ENCODE data around the gene PRR35.

PRR35 gene

DNA sequence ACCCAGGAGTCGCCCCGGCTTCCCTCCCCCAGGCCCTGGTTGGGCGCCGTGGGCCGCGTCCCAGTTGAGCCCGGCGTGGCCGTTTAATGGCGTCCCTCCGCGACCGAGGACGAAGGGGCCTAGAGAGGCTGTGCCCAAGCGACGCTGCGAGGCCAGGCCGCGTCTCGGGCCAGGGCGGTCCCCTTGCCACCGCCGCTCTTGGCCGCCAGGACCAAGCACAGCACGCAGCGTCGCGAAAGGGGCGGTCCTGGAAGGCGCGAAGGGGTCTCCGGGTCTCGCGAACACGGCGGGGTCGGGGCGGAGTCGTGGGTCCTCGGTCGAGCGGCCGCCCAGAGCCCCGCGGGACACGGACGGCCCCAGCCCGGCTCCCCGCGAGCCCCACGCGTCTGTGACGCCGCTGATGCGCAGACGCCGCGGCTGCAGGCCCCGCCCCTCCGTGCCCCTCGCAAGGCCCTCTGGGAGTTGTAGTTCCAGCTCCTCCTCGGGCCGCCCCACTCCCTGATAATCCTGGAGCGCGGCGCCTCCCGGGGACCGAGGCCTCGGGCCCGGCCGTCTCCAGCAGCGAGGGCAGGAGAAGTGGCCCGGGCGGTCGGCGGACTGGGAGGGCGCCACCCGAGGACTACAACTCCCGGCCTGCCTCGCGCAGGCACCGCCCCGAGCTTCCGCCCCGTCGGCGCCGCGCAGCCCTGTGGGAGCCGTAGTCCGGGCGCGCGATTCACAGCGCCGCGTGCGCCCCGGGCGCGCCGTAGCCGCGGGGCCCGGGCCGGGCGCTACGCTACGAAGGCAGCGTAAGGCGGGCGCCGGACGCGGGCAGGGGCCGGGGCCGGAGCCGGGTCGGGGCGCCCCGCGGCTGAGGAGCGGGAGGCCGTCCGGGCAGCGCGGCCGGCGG is 32.9 kb upstream of the PRR35 start, which contains the start of gene CAPN15:
TSS of gene CAPN15 (plus strand) at position 698 of the 889 bp plus-strand sequence. CDS start 19,127 bp downstream, outside the sequence.
- DNase-seq (ENCODE audit: low read depth, low spot score) = peak; percentile 59

DNA sequence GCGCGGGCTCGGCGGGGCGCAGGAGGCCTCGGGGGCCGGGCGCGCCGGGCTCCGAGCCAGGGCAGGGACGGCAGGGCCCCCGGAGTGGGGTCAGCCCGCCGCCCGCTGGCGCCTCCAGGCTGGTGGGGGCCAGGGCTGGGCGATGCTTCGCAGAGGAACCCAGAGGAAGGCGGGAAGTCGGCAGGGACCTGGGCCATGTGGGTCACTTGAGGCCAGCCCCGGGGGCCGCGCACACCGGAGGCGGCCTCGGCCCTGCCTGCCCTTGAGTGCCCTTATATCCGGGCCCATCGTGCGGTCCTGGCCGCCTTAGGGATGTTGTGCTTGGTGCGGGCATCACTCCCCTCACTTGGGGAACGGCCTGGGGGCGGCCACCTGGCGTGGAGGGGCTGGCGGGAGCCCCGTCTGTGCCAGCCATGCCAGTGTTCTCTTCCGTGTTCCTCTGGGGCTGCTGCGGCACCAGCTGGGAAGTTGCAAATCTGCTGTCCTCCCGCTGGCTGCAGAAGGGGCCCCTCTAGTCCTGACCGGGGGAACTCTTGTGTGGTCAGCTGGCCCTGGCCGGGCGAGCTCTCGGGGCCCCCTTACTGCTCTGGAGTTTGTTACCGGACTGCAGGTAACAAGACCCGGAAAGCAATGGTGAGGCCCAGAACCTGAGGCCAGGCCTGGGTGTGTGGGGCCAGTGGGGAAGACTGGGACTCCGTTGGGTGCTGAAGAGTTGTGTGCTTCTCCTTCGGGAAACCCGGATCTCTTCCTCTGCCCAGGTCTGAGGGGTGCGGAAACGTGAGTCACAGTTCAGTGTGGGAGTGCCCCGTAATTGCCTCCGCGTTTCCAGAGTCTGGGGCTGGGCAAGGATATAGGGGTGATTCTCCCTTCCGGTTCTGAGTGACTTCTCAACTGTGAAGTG is 31.8 kb upstream of the PRR35 start:
- no peak for DNase-seq (ENCODE audit: low read depth, low spot score)

DNA sequence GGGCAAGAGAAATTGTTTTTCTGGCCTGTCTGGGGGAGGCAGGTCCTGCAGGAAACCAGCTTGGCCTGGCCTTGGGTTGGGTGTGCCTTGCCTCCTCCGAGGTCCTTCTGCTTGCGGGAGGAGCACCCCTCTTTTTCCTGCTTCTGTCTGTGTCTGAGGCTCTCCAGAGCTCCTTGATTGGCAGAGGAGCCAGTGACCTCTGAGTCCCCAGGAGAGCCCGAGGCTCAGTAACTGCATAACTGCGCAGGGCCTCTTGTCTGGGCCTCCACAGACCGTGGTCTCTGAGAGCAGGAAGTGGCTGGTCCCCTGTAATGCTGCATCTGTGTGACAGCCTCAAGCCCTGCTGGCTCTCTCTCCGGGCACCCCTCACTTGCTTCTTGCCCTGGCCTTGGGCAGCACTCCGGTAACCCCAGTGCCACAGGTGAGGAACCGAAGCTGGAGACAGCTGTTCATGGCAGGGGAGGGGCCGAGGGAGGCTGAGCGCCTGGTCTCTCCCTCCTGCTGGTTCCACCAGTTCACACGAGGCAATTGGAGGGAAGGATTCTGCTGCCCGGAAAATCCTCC is 31.1 kb upstream of the PRR35 start:
- DNase-seq (ENCODE audit: low read depth, low spot score) = no peak

DNA sequence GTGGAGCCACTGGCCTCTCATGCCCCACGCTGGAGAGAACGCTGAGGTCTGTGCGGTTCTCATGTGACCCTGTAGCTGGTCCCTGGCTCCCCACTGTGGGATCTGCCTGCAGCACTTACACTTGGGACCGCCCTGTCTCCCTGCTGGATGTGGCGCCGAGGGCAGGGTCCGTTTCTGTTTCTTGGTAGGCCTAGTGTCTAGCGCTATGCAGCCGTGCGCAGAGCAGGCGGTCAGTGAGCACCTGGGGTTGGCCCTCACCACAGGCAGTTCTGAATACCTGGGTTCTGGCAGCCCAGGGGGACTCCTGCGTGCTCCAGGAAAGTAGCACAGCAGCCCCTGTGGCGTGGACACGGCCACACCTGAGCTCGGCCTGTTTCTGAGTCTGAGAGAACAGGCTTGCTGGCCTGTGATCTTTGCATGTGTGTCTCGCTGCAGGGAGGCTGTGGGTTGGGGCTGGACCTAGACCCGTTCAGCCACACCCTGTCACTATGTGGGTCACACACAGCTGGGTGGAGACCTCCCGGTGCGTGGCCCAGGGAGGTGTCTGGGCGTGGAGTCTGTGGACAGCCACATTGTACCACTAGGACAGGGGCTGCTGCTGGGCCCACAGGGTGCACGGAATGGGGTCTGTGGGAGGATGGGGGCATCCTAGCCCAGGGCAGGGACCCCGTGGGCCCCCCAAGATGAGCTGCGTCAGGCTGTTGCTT is 29.9 kb upstream of the PRR35 start:
- no peak for DNase-seq (ENCODE audit: low read depth, low spot score)

DNA sequence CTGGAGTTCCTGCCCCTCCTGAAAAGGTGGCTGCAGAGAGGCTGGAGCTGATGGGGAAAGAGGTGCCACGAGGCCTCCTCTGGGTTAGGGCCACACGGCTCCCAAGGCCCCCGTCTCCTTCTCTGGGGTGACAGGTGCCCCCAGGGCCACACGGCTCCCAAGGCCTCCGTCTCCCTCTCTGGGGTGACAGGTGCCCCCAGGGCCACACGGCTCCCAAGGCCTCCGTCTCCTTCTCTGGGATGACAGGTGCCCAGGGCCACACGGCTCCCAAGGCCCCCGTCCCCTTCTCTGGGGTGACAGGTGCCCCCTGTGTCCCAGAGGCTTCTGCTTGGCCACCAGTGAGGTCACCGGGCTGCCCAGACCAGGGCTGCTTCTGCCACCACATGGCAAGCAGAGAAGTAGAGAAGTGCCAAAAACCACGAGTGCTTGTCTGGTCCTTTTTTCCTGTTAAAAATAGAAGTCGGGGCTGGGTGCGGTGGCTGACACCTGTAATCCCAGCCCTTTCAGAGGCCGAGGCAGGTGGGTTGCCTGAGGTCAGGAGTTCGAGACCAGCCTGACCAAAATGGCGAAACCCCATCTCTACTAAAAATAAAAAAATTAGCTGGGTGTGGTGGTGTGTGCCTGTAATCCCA is 28.6 kb upstream of the PRR35 start:
- DNase-seq (ENCODE audit: low read depth, low spot score) = no peak

DNA sequence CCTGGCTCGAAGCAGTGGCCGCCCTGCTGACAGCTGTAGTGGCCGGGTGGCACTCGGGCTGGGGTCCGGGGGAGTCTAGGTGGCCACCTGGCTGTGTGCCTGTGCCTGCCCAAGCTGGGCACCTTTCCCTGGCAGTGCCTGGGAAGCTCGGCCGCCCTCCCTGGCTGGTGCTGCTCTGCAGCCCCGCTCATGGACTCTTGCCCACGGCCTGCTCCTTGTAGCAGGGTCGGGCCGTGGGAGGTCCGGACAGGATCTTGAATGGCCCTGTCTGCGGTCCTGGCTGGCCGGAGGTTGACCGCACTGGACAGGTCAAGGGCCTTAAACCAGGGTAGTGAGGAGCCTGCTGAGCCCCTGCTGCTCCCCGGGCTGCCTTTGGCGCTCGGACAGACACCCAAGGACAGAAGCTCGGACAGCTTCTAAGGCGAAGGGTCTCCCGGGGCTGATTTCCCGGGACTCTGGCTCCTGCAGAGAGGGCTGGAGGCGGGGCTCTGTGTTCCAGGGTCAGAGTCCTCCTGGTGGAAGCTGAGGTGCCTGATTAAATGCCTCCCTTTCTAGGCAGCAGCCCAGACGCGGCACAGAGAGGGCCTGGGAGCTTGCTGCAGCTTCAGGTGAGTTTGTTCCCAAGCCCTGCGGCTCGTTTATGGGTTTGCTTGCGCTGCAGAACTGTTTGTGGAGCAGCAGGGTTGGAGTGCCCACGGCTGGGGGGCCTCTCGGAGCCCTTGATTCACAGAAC is 26.6 kb upstream of the PRR35 start:
- DNase-seq (ENCODE audit: low read depth, low spot score) = no peak

DNA sequence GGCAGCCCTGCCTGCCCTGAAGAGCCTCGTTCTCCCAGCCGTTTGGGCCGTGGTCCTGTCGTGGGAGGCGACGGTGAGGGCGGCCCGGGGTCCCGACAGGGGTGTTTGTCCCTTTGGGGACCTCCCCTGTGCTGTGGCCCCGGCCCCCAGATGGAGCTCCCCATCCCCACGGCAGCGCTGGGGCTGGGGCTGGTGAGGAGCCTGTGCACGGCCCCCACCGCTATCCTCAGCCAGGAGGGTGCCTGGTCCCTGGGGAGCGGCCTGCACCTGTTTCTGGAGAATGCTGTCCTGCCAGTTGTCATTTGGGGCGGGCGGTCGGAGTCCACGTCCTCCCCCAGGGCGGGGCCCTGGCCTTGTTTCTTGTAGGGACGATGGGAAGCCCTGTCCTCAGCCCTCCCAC is 26.1 kb upstream of the PRR35 start:
- no peak for DNase-seq (ENCODE audit: low read depth, low spot score)

DNA sequence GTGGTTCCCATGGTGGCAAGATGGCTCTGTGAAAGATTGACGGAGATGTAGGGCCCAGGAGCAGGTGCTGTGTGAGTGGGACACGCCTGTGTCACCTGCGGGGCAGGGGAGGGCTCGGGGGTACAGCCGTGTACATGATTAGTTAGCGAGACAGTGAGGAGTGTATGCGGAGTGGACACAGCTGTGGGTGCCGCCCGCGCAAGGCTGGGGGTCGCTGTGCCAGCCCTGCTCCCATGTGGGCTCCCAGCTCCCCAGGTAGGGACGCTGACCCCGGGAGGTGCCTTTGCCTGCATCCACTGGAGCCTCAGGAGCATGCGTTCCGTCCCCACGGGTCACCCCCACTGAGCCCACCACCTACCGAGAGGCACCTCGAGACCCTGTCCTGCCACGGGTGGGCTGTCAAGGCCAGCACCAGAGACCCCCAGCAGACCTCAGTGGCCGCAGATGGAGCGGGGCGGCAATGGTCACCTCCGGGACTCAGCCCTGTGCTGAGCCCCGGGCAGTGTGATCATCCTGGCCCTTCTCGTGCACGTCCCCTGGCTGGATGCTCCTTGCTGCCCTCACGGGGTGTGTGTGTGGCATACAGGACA is 25.2 kb upstream of the PRR35 start:
- DNase-seq (ENCODE audit: low read depth, low spot score) = no peak

DNA sequence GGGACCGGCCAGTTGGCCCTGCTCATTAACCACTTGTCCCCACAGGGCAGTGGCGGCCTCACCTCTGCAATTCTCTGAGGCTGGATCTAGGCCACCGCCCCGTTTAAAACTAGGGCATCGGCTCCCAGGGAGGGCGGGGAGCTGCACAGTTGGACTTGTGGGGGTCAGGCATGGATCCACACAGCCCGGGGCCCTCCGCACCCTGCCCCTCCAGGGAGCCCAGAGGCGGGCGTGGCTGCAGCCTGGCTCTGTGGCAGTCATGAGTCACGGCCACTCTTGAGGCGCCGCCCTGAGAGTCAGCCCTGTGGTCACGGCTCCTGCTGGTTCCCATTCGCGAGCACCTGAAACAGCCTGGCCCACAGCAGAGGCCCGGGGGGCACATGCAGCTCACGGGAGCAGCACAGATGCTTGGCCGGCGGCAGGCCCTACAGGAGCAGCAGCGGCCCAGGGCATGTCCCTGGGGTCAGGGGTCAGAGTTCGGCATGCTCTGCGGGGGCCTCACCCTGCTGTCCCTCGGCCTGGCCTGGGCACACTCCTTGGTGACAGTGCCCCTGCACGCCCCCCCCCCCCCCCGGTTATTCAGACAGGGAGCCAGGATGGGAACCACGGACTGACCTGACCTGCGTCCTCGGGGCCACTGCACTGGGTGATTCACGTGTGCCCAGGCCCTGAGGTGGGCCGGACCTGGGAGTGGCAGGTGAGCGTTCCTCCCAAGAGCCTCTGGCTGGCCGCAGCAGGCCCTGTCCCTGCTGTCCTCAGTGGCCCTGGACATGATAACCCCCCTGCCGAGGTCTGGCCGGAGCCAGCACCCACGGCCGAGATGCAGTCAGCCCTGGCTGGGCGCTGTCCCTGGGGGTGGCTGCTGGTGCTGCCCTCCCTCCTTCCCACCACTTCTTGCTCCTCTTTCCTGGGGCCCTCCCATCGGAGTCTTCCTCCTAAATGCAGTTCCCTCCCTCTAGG is 24.5 kb upstream of the PRR35 start:
- no peak for DNase-seq (ENCODE audit: low read depth, low spot score)

DNA sequence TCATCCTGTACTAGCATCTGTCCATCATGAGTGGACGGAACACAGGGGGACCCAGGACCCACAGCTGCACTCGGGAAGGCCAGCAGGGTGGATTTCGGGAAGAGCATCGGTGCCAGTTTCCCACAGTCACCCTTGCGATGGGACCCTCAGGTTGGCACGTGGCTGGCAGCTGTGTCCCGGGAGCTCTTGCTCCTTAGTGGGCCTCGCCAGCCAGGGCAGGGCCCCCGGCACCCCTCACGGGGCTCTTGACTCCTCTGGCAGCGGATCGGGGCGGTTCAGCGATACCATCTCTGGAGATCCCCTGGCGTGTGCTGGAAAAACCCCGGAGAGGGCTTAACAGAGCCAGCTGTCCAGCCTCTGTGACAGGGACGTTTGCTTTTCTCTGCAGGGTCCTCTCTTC is 23.4 kb upstream of the PRR35 start:
- no peak for DNase-seq (ENCODE audit: low read depth, low spot score)

DNA sequence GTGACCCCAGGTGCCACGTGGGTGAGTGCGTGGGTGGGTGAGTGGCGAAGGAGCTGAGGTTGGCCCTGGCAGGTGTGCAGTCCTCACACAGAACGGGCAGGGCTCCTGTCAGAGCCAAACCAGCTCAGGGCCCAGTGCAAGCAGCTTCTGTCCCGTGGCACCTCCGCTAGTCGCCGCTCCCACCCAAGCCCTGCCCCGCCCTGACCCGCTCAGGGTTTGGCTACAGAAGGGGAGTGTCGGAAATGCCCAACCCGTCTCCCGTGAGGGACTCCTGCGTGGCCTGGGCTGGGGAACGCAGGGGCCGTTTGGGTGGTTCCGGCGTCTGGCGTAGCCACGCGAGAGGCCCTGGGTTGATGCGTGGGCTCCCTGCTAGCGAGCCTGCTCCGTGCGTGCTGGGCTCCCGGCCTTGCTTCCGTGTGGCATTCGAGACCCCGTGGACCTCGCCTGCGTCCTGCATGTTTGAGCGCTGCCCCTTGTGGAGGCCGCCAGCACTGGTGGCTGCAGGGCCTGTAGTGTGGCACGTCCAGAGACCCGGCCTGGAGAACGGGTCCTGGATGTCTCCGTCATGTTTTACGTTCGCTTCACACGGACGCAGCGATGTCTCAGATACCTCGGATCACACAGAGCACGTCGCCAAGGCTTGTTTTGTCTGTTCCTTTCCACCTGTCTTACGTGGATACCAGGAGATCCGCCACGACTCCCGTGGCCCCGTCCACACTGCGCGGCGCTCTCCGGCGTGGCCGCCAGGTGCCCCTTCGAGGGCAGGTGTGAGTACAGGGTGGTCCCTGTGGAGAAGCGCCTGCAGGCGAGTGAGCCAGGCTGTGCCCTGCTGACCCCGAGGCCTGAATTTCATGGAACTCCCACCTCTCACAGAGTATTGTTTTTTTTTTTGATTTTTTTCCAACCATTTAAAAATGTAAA is 22.5 kb upstream of the PRR35 start:
- DNase-seq (ENCODE audit: low read depth, low spot score) = no peak

DNA sequence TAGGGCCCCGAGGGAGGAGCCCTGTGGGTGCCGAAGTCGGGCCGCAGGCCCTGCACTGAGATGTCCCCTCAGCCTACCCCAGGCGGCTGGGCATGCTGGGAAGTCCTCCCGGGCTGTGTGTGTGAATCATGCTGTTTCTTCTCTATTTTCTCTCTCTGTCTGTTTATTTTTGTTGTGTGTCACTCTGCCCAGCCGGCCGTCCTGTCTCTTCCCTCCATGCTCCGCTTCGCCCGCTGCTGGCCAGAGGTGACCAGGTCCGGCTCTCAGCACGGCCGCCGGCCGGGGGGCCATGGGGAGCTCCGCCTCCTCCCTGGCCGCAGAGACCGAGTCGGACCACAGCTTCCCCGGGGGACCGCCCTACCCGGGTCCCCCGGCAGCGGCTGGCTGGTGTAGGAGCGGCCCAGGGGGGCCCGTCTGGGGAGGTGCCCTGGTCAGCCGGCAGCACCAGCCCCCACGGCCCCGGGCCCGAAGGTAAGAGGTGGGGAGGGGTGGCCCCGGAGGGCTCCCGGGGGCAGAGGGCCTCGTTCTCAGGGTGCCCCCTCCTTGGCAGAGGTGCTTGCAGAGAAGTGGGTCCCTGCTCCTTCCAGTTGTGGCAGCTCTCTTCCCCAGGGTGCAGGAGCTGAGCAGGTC is 20.2 kb upstream of the PRR35 start:
- DNase-seq (ENCODE audit: low read depth, low spot score) = no peak

DNA sequence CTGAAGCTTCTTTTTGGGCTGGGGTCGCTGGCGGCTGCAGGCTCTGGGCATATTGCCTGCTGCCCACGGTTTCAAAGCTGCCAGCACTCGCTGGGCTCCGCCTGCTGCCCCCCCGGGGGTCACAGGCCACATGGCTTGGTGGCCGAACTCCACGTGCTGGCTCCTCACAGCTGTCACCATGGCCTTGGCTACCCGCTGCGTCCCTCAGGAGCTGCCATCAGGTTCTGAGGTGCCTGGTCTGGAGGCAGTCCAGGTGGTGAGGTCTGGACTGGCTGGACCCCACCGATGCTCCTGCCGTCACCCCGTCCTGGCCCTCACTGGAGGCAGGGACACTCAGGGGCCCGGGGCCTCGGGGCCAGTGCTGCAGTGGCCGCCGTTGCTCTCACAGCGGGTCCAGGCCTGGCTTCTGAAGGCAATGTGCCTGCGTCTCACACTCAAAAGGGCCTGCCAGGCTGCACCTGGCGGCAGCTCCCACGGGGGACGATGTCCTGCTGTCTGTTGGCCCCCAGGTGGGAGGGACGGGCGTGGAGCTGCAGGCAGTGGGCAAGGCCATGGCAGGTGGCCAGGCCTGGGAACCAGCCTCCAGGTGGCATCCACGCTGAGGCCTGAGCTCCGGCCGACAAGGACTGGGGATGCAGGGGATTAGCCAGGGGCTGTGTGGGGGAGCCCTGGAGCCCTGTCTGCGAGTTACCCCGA is 19.4 kb upstream of the PRR35 start:
- no peak for DNase-seq (ENCODE audit: low read depth, low spot score)

DNA sequence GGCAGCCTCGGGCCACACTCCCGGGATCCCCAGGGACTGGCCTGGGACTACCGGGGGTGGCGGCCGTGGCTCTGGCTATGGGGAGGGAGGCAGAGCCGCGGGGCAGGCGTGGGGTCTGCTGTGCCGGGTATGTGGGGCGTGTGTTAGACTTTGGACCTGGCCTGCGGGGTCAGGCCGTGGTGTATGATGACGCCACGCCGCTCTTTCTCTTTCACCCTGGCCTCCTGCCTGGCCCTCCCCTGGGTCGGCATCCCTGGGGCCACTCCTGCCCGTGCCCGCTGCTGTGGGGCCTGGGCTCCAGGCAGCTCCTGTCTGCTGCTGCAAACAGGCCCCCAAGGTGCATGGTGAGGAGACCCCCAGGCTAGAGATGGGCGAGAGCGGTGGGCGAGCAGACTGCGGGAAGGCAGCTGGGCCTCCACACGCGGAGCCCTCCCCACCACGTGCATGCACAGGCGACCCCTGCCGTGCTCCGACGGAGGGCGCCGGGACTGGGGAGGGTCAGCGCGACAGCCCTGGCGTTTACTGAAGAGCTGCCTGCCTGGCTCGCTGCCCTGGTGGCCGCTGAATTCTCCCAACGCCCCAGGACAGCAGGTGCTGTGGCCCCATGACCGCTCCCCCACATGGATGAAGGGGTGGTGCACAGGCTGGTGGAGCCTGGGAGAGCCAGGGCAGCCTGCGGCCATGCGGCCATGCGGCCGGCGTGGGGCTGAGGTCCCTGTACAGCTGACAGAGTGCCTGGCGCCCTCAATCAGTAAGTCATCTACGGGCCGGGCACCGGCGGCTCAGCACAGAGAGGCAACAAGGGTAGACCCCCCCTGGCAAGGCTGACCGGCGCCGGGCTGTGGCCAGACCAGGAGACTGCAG is 16.7 kb upstream of the PRR35 start:
- DNase-seq (ENCODE audit: low read depth, low spot score) = no peak

DNA sequence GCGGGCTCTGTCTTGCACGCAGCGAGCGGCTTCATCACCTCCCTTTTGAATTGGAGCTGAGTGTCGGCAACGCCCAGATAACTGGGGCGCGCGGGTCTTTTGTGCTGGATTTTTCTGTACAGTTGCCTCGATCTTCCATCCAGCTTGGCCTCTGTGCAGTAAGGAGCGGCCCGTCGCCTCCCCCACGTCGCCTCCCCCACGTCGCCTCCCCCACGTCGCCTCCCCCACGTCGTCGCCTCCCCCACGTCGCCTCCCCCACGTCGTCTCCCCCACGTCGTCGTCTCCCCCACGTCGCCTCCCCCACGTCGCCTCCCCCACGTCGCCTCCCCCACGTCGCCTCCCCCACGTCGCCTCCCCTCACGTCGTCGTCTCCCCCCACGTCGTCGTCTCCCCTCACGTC is 15.7 kb upstream of the PRR35 start:
- no peak for DNase-seq (ENCODE audit: low read depth, low spot score)

Data from smooth muscle cell of the brain vasculature (primary cell).